ENCODE measurements around the gene COG1.

COG1 gene

GRCh38 chr17:73198930-73199260 lies 6.0 kb downstream of the COG1 start:
- DNase-seq (ENCODE audit: low read depth) = no peak

GRCh38 chr17:73199751-73200317 lies 7.0 kb downstream of the COG1 start:
- DNase-seq (ENCODE audit: low read depth) = no peak

GRCh38 chr17:73200476-73200875 lies 7.6 kb downstream of the COG1 start:
- DNase-seq (ENCODE audit: low read depth) = no peak

- DNase-seq (ENCODE audit: low read depth) = no peak
Measured at GRCh38 chr17:73201215-73202069, 8.6 kb downstream of the COG1 start.

GRCh38 chr17:73203135-73203787 lies 10.4 kb downstream of the COG1 start:
- DNase-seq (ENCODE audit: low read depth) = no peak

- DNase-seq (ENCODE audit: low read depth) = no peak
Measured at GRCh38 chr17:73203788-73204479, 11.1 kb downstream of the COG1 start.

GRCh38 chr17:73205459-73205961 lies 12.7 kb downstream of the COG1 start:
- no peak for DNase-seq (ENCODE audit: low read depth)

GRCh38 chr17:73208139-73208827 lies 15.4 kb downstream of the COG1 start:
- DNase-seq (ENCODE audit: low read depth) = no peak

- no peak for DNase-seq (ENCODE audit: low read depth)
Measured at GRCh38 chr17:73209436-73209835, 16.6 kb downstream of the COG1 start.

GRCh38 chr17:73210002-73210678 lies 17.3 kb downstream of the COG1 start:
- no peak for DNase-seq (ENCODE audit: low read depth)

- no peak for DNase-seq (ENCODE audit: low read depth)
Measured at GRCh38 chr17:73211745-73212144, 18.9 kb downstream of the COG1 start.

GRCh38 chr17:73214008-73214407 lies 21.2 kb downstream of the COG1 start:
- no peak for DNase-seq (ENCODE audit: low read depth)

GRCh38 chr17:73214851-73215250 lies 22.0 kb downstream of the COG1 start:
- DNase-seq (ENCODE audit: low read depth) = no peak

GRCh38 chr17:73215447-73215846 lies 22.6 kb downstream of the COG1 start:
- DNase-seq (ENCODE audit: low read depth) = no peak

GRCh38 chr17:73223626-73224230 lies 30.9 kb downstream of the COG1 start:
- no peak for DNase-seq (ENCODE audit: low read depth)

GRCh38 chr17:73224237-73224636 lies 31.4 kb downstream of the COG1 start:
- no peak for DNase-seq (ENCODE audit: low read depth)

GRCh38 chr17:73224663-73225305 lies 31.9 kb downstream of the COG1 start:
- no peak for DNase-seq (ENCODE audit: low read depth)

- no peak for DNase-seq (ENCODE audit: low read depth)
Measured at GRCh38 chr17:73226556-73227172, 33.8 kb downstream of the COG1 start.

GRCh38 chr17:73227379-73227778 lies 34.5 kb downstream of the COG1 start:
- DNase-seq (ENCODE audit: low read depth) = no peak

GRCh38 chr17:73227944-73228343 lies 35.1 kb downstream of the COG1 start:
- no peak for DNase-seq (ENCODE audit: low read depth)

Measured in CMK (cell line).